ENCODE measurements around the gene SMNDC1. TPM values are rescaled to one million over a fixed set of nuclear protein-coding genes. Genes with fewer than 3 reads are reported as not detected.
A peak's percentile ranks its signal among the peaks of the same experiment; 100 is the strongest.

The SMNDC1 gene
- total and polyA plus RNA-seq, 3 experiments from 2014 or later, result 17.7 to 60.1 (median 54.9) TPM

DNA sequence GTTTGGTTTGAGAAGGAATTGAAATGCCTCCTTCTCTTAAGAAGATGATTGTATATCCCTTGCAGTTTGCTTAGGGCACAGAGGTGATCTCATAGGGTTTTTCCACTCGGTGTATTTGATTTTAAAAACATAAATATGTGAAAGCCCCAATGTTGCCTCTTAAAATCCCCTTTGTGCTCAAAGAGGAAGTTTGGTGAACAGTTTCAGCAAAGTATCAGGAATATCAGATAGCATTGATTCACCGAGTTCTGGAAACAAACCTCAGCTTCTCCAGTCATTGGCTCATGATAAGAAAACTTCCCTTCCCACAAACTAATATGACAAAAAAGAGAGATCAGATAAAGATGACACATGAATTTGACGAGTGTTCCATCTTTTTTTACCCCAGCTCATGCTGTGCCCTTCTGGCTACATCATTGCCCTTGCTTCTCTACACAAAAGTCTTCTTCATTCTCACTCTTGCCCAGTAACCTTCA, 20.1 kb upstream of the SMNDC1 start:
- Mint-ChIP-seq H3K27me3 (peaks cover 10 to 32% of the 10 kb centered on the region in 2 donors), H3K27ac (no peak overlapping the region), H3K36me3 (peaks cover 0 to 19% (median 0%) of the 10 kb centered on the region in 3 donors), H3K4me1 (no peaks in the 10 kb centered on the region), H3K9me3 (peaks cover 5 to 10% (median 6%) of the 10 kb centered on the region in 5 donors), H3K4me3 (no peak overlapping the region)
- POLR2A ChIA-PET, result interaction anchor here (0.5 kb wide), 1 partner anchor 162 kb away, joined by 4 read pairs; no protein-coding TSS in a partner anchor
- CTCF ChIA-PET, result interaction anchor here (1.6 kb wide), 1 partner anchor 18 kb away, joined by 5 read pairs; no protein-coding TSS in a partner anchor
- H3K27ac ChIP-seq (ENCODE audit: low read depth, low read length), result no peak overlapping the region
- no peaks in the 10 kb centered on the region for H3K27me3 ChIP-seq (ENCODE audit: insufficient read depth, low read length, poor library complexity, severe bottlenecking)
- no peaks in the 10 kb centered on the region for H3K9me3 ChIP-seq (ENCODE audit: low read length)
- no peak for DNase-seq
- no peaks in the 10 kb centered on the region for H3K4me1 ChIP-seq (ENCODE audit: insufficient read depth, low read length)
- H3K4me3 ChIP-seq (ENCODE audit: low read length), result no peak overlapping the region
- H3K36me3 ChIP-seq (ENCODE audit: insufficient read depth, low read length), result no peaks in the 10 kb centered on the region

DNA sequence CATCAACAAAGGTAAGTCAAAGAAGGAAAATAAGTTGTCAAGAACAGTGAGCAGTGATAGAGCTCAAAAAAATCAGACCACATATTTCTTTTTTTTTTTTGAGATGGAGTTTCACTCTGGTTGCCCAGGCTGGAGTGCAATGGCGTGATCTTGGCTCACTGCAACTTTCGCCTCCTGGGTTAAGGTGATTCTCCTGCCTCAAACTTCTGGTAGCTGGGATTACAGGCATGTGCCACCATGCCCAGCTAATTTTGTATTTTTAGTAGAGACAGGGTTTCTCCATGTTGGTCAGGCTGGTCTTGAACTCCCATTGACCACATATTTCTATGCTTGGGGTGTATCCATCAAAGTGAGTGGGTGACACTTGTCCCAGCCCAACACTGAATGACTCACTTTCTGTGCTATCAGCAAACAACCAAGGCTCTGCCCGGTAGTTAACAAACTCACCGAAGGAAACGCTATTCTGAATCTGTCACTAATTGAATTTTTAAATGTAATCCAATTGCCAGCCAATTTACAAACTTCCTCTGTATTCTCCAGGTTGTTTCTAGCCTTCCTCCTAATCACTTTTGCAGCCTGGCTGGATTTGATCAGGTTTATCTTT, 19.6 kb upstream of the SMNDC1 start:
- H3K27ac ChIP-seq (ENCODE audit: low read depth, low read length), result no peak overlapping the region
- no peaks in the 10 kb centered on the region for H3K4me1 ChIP-seq (ENCODE audit: insufficient read depth, low read length)
- CTCF ChIA-PET, result interaction anchor here (1.6 to 2.4 kb wide), 3 partner anchors 10 to 19 kb away, joined by 5 to 7 read pairs (median 5); partner anchors contain the start of gene SMNDC1
- H3K4me3 Mint-ChIP-seq, result no peak overlapping the region
- H3K9me3 Mint-ChIP-seq, result peaks cover 4 to 9% (median 6%) of the 10 kb centered on the region in 5 donors
- POLR2A ChIA-PET, result interaction anchor here (0.5 kb wide), 1 partner anchor 162 kb away, joined by 4 read pairs; no protein-coding TSS in a partner anchor
- no peaks in the 10 kb centered on the region for H3K27me3 ChIP-seq (ENCODE audit: insufficient read depth, low read length, poor library complexity, severe bottlenecking)
- H3K4me3 ChIP-seq (ENCODE audit: low read length), result no peak overlapping the region
- no peaks in the 10 kb centered on the region for H3K36me3 ChIP-seq (ENCODE audit: insufficient read depth, low read length)
- H3K9me3 ChIP-seq (ENCODE audit: low read length), result no peaks in the 10 kb centered on the region
- H3K36me3 Mint-ChIP-seq, result peaks cover 0 to 20% (median 0%) of the 10 kb centered on the region in 3 donors
- H3K4me1 Mint-ChIP-seq, result no peaks in the 10 kb centered on the region
- peaks cover 12 to 32% of the 10 kb centered on the region in 2 donors for H3K27me3 Mint-ChIP-seq
- H3K27ac Mint-ChIP-seq, result no peak overlapping the region
- no peak for DNase-seq

DNA sequence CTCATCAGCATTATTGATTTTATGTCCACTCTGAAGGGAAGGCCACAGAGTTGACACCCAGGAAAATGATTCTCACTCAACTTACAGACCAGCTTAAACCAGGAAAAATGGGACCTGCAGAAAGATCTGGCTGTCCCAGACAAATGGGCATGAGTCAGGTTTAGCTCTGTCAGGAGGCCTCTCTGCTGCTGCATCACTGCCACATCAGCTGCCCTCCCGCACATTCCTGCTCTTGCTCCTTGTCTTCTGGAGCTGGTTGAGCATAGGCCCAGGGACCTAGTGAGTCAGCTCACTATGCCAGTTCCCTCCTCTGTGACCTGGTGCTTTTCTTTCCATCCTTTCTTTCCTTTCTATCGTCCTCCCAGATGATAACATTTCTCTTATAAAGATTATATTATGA, 18.8 kb upstream of the SMNDC1 start:
- H3K4me1 ChIP-seq (ENCODE audit: insufficient read depth, low read length), result no peaks in the 10 kb centered on the region
- H3K27me3 ChIP-seq (ENCODE audit: insufficient read depth, low read length, poor library complexity, severe bottlenecking), result no peaks in the 10 kb centered on the region
- H3K4me1 Mint-ChIP-seq, result no peaks in the 10 kb centered on the region
- no peak overlapping the region for H3K4me3 Mint-ChIP-seq
- peaks cover 0 to 18% (median 0%) of the 10 kb centered on the region in 3 donors for H3K36me3 Mint-ChIP-seq
- no peak for DNase-seq
- H3K27ac ChIP-seq (ENCODE audit: low read depth, low read length), result no peak overlapping the region
- H3K9me3 ChIP-seq (ENCODE audit: low read length), result no peaks in the 10 kb centered on the region
- ChIA-PET CTCF (interaction anchor here (0.7 to 2.4 kb wide), 4 partner anchors 11 to 31 kb away, joined by 3 to 7 read pairs (median 5); partner anchors contain the start of gene SMNDC1), POLR2A (no interaction called here)
- H3K27ac Mint-ChIP-seq, result no peak overlapping the region
- peaks cover 10 to 29% of the 10 kb centered on the region in 2 donors for H3K27me3 Mint-ChIP-seq
- no peaks in the 10 kb centered on the region for H3K36me3 ChIP-seq (ENCODE audit: insufficient read depth, low read length)
- H3K4me3 ChIP-seq (ENCODE audit: low read length), result no peak overlapping the region
- peaks cover 4 to 9% (median 6%) of the 10 kb centered on the region in 5 donors for H3K9me3 Mint-ChIP-seq

DNA sequence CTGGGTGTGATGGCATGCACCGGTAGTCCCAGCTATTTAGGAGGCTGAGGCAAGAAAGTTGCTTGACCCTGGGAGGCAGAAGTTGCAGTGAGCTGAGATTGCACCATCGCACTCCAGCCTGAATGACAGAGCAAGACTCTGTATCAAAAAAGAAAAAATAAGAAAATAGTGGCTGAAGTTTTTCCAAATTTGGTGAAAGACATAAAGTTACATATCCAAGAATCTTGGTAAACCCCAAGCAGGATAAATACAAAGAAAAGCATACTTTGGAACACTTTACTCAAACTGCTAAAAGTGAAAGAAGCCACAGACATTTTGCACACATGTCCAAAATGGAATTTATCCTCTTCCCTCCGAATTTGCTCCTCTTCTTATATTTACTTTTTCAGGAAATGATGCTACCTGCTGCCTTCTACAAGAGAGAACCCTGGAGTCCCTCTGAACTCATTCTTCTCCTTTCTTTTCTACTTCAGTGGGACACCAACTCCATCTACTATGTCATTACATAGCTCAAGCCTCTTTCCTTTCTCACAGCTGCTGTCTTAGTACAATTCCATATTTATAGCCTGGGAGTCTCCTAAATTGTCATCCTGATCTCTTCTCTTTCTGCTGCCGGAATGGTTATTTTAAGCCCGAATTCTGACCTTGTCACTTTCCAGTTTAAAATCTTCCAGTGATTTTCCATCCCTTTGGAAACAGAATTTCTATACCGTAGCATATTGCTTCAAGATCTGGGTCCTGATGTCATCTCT, 17.3 kb upstream of the SMNDC1 start:
- no peak overlapping the region for H3K4me3 Mint-ChIP-seq
- Histone ChIP-seq H3K27me3 (ENCODE audit: insufficient read depth, low read length, poor library complexity, severe bottlenecking) (no peaks in the 10 kb centered on the region), H3K4me1 (ENCODE audit: insufficient read depth, low read length) (no peaks in the 10 kb centered on the region), H3K9me3 (ENCODE audit: low read length) (no peaks in the 10 kb centered on the region), H3K36me3 (ENCODE audit: insufficient read depth, low read length) (no peaks in the 10 kb centered on the region), H3K27ac (ENCODE audit: low read depth, low read length) (no peak overlapping the region), H3K4me3 (ENCODE audit: low read length) (no peak overlapping the region)
- CTCF ChIA-PET, result interaction anchor here (2.4 kb wide), 1 partner anchor 17 kb away, joined by 7 read pairs; the partner anchor contains the start of gene SMNDC1
- H3K27ac Mint-ChIP-seq, result peak overlapping the region in 1 of 8 donors; percentile 20
- no peaks in the 10 kb centered on the region for H3K4me1 Mint-ChIP-seq
- POLR2A ChIA-PET, result no interaction called here
- H3K9me3 Mint-ChIP-seq, result peaks cover 4 to 9% (median 6%) of the 10 kb centered on the region in 5 donors
- DNase-seq, result no peak
- peaks cover 10 to 24% of the 10 kb centered on the region in 2 donors for H3K27me3 Mint-ChIP-seq
- H3K36me3 Mint-ChIP-seq, result peaks cover 0 to 16% (median 0%) of the 10 kb centered on the region in 3 donors

DNA sequence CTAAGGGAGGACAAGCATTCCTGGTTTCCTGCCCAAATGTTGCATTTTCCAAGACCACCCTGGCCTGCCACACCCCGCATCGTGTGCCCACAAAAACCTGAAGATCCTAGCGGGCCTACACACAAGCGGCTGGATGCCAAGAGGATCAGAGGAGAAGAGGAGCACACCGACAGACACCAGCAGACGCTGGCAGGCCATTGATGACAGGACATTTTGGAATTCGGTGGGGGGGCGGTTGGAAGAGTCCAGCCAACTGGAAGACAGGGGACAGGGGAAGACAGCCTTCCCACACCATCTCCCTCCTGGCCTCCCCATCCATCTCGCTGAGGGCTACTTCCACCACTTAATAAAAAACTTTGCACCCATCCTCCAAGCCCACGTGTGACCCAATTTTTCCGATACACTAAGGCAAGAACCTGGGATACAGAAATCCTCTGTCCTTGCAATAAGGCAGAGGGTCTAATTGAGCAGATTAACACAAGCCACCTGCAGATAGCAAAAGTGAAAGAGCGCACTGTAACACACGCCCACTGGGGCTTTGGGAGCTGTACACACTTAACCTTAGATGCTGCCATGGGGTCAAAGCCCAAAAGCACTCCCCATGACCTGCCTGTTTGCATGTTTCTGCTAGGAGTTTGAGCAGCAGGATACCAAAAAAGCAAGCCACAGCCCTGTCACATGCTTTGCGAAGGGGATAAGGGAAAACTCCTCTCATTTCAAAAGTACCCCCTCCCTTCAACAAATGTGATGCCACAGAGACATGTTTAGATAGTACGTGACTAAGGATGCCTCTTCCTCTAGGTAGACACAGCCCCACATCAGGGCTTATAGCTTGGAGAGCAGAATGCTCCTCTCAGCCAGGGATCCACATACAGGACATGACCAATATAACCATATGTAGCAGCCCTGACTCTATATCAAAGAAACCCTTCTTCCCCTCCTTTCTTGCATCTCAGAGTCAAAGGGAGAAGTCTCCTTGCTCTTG, 13.4 kb upstream of the SMNDC1 start:
- Mint-ChIP-seq H3K27ac (no peak overlapping the region), H3K27me3 (peaks cover 3 to 13% of the 10 kb centered on the region in 2 donors), H3K4me1 (no peaks in the 10 kb centered on the region), H3K9me3 (peaks cover 4 to 9% (median 6%) of the 10 kb centered on the region in 5 donors), H3K4me3 (no peak overlapping the region), H3K36me3 (peaks cover 0 to 16% (median 0%) of the 10 kb centered on the region in 3 donors)
- DNase-seq, result no peak
- no peaks in the 10 kb centered on the region for H3K4me1 ChIP-seq (ENCODE audit: insufficient read depth, low read length)
- ChIA-PET POLR2A (no interaction called here), CTCF (no interaction called here)
- H3K36me3 ChIP-seq (ENCODE audit: insufficient read depth, low read length), result no peaks in the 10 kb centered on the region
- H3K27ac ChIP-seq (ENCODE audit: low read depth, low read length), result no peak overlapping the region
- H3K9me3 ChIP-seq (ENCODE audit: low read length), result no peaks in the 10 kb centered on the region
- no peaks in the 10 kb centered on the region for H3K27me3 ChIP-seq (ENCODE audit: insufficient read depth, low read length, poor library complexity, severe bottlenecking)
- no peak overlapping the region for H3K4me3 ChIP-seq (ENCODE audit: low read length)

DNA sequence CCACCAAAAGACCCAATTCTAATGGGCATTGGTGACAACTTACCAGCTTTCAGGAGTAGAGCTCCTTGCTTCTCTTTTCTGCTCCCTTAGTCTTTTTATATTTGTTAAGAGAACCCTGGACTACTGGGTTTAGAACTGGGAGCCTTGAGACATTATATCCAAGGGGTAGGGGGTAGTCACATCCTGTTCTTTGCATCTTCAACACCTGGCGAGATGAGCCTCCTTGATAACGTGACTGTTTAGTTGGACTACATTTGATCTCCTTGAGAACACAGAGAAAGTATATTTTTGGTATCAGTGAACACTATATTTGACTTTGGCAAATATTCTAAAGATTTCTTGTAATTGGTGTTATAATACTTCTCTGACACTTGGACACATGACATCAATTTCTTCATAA, 9.0 kb upstream of the SMNDC1 start:
- H3K27ac Mint-ChIP-seq, result no peak overlapping the region
- H3K27me3 Mint-ChIP-seq, result peaks cover 1 to 9% of the 10 kb centered on the region in 2 donors

DNA sequence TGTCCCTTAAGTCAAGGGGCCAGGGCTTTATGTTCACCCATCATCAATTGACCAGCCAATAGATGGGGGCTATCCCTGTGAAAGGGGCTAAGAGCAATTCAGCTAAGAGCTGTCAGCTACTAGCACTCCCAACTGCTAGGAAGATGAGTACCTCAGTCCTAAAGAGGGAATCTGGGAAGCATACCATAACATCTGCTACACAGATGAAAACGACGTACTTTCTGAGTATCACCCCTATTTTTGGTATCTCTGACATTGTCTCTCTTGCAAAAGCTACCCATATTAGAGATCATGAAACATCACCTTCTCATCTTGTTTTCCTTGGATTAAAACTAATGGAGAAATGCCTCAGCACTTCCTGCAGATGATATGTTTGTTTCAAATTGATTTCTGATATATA, 7.5 kb upstream of the SMNDC1 start:
- Histone ChIP-seq H3K4me1 (ENCODE audit: insufficient read depth, low read length) (no peaks in the 10 kb centered on the region), H3K27me3 (ENCODE audit: insufficient read depth, low read length, poor library complexity, severe bottlenecking) (no peaks in the 10 kb centered on the region), H3K9me3 (ENCODE audit: low read length) (no peaks in the 10 kb centered on the region), H3K36me3 (ENCODE audit: insufficient read depth, low read length) (no peaks in the 10 kb centered on the region), H3K4me3 (ENCODE audit: low read length) (no peak overlapping the region), H3K27ac (ENCODE audit: low read depth, low read length) (no peak overlapping the region)
- peaks cover 0 to 5% (median 0%) of the 10 kb centered on the region in 3 donors for H3K4me1 Mint-ChIP-seq
- CTCF ChIA-PET, result no interaction called here
- DNase-seq, result no peak
- peaks cover 1 to 9% of the 10 kb centered on the region in 2 donors for H3K27me3 Mint-ChIP-seq
- no peak overlapping the region for H3K27ac Mint-ChIP-seq
- H3K4me3 Mint-ChIP-seq, result no peak overlapping the region
- no peaks in the 10 kb centered on the region for H3K36me3 Mint-ChIP-seq
- H3K9me3 Mint-ChIP-seq, result no peaks in the 10 kb centered on the region
- POLR2A ChIA-PET, result no interaction called here

More for the DNA sequence above, 9.0 kb upstream of the SMNDC1 start:
- DNase-seq, result no peak
- H3K36me3 Mint-ChIP-seq, result no peaks in the 10 kb centered on the region
- CTCF ChIA-PET, result interaction anchor here (1.8 kb wide), 1 partner anchor 232 kb away, joined by 9 read pairs; no protein-coding TSS in a partner anchor
- Histone ChIP-seq H3K27ac (ENCODE audit: low read depth, low read length) (no peak overlapping the region), H3K36me3 (ENCODE audit: insufficient read depth, low read length) (no peaks in the 10 kb centered on the region), H3K4me3 (ENCODE audit: low read length) (no peak overlapping the region), H3K4me1 (ENCODE audit: insufficient read depth, low read length) (no peaks in the 10 kb centered on the region), H3K27me3 (ENCODE audit: insufficient read depth, low read length, poor library complexity, severe bottlenecking) (no peaks in the 10 kb centered on the region), H3K9me3 (ENCODE audit: low read length) (no peaks in the 10 kb centered on the region)
- peaks cover 0 to 5% (median 0%) of the 10 kb centered on the region in 3 donors for H3K4me1 Mint-ChIP-seq
- POLR2A ChIA-PET, result interaction anchor here (1.1 kb wide), 1 partner anchor 9 kb away, joined by 3 read pairs; the partner anchor contains the start of gene SMNDC1
- no peaks in the 10 kb centered on the region for H3K9me3 Mint-ChIP-seq
- H3K4me3 Mint-ChIP-seq, result no peak overlapping the region
